ENCODE data around the gene TGFB1. TPM values are rescaled to one million over a fixed set of nuclear protein-coding genes. Genes with fewer than 3 reads are reported as not detected.
A peak's percentile ranks its signal among the peaks of the same experiment; 100 is the strongest.

The TGFB1 gene
- total and polyA plus RNA-seq, 9 of the 15 experiments (the other 6 are each of a cell fraction or from before 2014, with no cell fraction given) = 0.24 to 159 (median 17.2) TPM

DNA sequence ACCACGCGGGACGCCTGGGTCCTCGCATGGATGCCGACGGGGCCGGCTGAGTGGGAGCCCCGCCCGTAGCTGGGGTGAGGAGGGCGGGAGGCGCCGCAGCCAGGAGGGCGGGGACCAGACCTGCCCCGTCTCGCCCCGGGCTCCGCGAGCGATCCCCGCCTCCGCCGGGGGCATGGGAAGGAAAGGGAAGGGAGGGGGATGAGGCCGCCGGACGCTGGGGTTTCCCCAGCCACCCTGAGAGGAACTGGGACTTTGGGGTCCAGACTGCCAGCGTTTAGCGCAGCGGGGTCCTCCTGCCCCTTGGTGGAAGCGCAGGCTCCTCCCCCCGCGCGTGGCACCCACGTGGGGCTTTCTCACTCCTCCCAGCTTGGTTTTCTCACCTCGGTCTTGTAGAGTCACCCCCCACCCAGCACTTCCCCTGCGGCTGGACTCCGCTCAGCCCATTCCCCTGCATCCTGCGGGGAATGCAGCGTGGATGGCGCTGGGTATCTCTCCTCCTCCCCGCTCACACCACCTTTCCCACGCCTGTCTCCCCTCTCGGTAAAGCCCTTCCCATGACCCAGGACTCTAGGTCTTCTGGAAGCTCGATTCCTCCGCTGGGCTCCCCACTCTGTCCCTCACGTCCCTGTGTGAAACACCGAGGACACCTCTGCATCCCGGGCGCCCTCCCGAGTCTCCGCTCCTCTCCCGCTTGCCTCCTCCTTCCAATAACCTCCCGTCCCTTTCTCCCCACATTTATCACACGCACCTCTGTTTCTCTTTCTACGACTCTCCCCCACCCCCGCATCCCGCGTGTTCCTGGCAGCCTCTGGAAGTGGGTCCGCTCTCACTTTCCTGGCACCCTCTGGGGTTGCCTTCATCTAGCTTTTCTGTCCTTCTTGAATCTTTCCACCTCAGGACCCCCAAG lies 2.1 kb downstream of the TGFB1 start (continued):
- TF ChIP-seq, protein P1, sequence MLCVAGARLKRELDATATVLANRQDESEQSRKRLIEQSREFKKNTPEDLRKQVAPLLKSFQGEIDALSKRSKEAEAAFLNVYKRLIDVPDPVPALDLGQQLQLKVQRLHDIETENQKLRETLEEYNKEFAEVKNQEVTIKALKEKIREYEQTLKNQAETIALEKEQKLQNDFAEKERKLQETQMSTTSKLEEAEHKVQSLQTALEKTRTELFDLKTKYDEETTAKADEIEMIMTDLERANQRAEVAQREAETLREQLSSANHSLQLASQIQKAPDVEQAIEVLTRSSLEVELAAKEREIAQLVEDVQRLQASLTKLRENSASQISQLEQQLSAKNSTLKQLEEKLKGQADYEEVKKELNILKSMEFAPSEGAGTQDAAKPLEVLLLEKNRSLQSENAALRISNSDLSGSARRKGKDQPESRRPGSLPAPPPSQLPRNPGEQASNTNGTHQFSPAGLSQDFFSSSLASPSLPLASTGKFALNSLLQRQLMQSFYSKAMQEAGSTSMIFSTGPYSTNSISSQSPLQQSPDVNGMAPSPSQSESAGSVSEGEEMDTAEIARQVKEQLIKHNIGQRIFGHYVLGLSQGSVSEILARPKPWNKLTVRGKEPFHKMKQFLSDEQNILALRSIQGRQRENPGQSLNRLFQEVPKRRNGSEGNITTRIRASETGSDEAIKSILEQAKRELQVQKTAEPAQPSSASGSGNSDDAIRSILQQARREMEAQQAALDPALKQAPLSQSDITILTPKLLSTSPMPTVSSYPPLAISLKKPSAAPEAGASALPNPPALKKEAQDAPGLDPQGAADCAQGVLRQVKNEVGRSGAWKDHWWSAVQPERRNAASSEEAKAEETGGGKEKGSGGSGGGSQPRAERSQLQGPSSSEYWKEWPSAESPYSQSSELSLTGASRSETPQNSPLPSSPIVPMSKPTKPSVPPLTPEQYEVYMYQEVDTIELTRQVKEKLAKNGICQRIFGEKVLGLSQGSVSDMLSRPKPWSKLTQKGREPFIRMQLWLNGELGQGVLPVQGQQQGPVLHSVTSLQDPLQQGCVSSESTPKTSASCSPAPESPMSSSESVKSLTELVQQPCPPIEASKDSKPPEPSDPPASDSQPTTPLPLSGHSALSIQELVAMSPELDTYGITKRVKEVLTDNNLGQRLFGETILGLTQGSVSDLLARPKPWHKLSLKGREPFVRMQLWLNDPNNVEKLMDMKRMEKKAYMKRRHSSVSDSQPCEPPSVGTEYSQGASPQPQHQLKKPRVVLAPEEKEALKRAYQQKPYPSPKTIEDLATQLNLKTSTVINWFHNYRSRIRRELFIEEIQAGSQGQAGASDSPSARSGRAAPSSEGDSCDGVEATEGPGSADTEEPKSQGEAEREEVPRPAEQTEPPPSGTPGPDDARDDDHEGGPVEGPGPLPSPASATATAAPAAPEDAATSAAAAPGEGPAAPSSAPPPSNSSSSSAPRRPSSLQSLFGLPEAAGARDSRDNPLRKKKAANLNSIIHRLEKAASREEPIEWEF (CRISPR knock-in tag; IDR thresholded peaks at IDR 0.05) = no peak
- TF ChIP-seq ZNF584 (CRISPR knock-in tag; IDR thresholded peaks at IDR 0.05; ENCODE audit: low read depth) = no peak
- TF ChIP-seq ZNF583 (CRISPR knock-in tag; IDR thresholded peaks at IDR 0.05) = no peak
- TF ChIP-seq PHF21A (IDR thresholded peaks at IDR 0.05; ENCODE audit: borderline replicate concordance, low read depth) = no peak
- TF ChIP-seq MAFF (IDR thresholded peaks at IDR 0.05; ENCODE audit: low read length) = no peak
- TF ChIP-seq, protein P2, sequence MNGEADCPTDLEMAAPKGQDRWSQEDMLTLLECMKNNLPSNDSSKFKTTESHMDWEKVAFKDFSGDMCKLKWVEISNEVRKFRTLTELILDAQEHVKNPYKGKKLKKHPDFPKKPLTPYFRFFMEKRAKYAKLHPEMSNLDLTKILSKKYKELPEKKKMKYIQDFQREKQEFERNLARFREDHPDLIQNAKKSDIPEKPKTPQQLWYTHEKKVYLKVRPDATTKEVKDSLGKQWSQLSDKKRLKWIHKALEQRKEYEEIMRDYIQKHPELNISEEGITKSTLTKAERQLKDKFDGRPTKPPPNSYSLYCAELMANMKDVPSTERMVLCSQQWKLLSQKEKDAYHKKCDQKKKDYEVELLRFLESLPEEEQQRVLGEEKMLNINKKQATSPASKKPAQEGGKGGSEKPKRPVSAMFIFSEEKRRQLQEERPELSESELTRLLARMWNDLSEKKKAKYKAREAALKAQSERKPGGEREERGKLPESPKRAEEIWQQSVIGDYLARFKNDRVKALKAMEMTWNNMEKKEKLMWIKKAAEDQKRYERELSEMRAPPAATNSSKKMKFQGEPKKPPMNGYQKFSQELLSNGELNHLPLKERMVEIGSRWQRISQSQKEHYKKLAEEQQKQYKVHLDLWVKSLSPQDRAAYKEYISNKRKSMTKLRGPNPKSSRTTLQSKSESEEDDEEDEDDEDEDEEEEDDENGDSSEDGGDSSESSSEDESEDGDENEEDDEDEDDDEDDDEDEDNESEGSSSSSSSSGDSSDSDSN (IDR thresholded peaks at IDR 0.05; ENCODE audit: borderline replicate concordance in 1 of 2, low read depth in 2 of 2, low read length in 2 of 2) = 0 out of 4 replicates have a peak, but pooled peaks of 1 of the 2 experiments have one; percentile 55
- TF ChIP-seq, protein P3, sequence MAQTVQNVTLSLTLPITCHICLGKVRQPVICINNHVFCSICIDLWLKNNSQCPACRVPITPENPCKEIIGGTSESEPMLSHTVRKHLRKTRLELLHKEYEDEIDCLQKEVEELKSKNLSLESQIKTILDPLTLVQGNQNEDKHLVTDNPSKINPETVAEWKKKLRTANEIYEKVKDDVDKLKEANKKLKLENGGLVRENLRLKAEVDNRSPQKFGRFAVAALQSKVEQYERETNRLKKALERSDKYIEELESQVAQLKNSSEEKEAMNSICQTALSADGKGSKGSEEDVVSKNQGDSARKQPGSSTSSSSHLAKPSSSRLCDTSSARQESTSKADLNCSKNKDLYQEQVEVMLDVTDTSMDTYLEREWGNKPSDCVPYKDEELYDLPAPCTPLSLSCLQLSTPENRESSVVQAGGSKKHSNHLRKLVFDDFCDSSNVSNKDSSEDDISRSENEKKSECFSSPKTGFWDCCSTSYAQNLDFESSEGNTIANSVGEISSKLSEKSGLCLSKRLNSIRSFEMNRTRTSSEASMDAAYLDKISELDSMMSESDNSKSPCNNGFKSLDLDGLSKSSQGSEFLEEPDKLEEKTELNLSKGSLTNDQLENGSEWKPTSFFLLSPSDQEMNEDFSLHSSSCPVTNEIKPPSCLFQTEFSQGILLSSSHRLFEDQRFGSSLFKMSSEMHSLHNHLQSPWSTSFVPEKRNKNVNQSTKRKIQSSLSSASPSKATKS (CRISPR knock-in tag; IDR thresholded peaks at IDR 0.05) = no peak
- TF ChIP-seq GATAD2A (IDR thresholded peaks at IDR 0.05) = no peak
- TF ChIP-seq, protein P4, sequence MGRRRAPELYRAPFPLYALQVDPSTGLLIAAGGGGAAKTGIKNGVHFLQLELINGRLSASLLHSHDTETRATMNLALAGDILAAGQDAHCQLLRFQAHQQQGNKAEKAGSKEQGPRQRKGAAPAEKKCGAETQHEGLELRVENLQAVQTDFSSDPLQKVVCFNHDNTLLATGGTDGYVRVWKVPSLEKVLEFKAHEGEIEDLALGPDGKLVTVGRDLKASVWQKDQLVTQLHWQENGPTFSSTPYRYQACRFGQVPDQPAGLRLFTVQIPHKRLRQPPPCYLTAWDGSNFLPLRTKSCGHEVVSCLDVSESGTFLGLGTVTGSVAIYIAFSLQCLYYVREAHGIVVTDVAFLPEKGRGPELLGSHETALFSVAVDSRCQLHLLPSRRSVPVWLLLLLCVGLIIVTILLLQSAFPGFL (CRISPR knock-in tag; IDR thresholded peaks at IDR 0.05) = no peak
- TF ChIP-seq, protein P5, sequence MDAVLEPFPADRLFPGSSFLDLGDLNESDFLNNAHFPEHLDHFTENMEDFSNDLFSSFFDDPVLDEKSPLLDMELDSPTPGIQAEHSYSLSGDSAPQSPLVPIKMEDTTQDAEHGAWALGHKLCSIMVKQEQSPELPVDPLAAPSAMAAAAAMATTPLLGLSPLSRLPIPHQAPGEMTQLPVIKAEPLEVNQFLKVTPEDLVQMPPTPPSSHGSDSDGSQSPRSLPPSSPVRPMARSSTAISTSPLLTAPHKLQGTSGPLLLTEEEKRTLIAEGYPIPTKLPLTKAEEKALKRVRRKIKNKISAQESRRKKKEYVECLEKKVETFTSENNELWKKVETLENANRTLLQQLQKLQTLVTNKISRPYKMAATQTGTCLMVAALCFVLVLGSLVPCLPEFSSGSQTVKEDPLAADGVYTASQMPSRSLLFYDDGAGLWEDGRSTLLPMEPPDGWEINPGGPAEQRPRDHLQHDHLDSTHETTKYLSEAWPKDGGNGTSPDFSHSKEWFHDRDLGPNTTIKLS (IDR thresholded peaks at IDR 0.05; ENCODE audit: borderline replicate concordance, low read depth) = no peak
- TF ChIP-seq PHTF2 (CRISPR knock-in tag; IDR thresholded peaks at IDR 0.05) = no peak
- TF ChIP-seq ELF2 (CRISPR knock-in tag; IDR thresholded peaks at IDR 0.05) = no peak
